ENCODE results near the gene SIX3.

The SIX3 gene

DNA sequence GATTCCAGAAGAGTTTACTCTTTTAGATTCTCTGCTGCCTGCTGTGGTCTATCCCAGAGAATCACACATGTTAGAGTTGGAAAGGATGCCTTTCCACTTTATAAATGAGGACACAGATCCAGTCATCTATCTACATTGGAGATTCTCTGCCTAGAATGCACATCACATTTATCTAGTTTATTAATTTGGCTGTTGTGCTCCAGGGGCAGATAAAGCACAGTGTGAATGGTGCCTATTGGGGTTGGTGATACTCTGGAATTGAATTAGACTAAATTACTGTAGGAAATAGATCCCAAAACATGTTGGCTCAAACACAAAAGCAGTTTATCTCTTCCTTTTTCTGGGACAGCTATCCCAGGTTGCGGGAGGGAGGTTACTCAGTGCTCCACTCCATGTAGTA lies 52.9 kb downstream of the SIX3 start:
- TF ChIP-seq POLR2A (IDR thresholded peaks at IDR 0.05; ENCODE audit: low read depth, low read length), result no peak
- DNase-seq (ENCODE audit: insufficient read length, low spot score) (no peak), FAIRE-seq (no peak)

Data from H54 (cell line).